Naive thymus-derived CD4-positive, alpha-beta T cell (primary cell): ENCODE measurements around the gene SS18L1. TPM values are rescaled to one million over a fixed set of nuclear protein-coding genes. Genes with fewer than 3 reads are reported as not detected.

Experiments
- ATAC-seq: fragments of 150-1000 bp; cut with Tn5 transposase; 2 replicates; pipeline ENCODE4 v1.10.0; 2021; ENCODE audit warnings: mild to moderate bottlenecking, moderate library complexity
- CTCF ChIA-PET: fragments of 350-600 bp; sonication (Branson Sonifier 250); formaldehyde crosslinking; loops from one replicate; lab custom pipeline; 2021; ENCODE audit warnings: antibody characterized with exemption; lab: Charles Lee
- POLR2A ChIA-PET: fragments of 350-600 bp; sonication (Branson Sonifier 250); formaldehyde crosslinking; loops from one replicate; lab custom pipeline; 2021; ENCODE audit warnings: antibody characterized with exemption, inconsistent platforms; lab: Charles Lee
- DNase-seq, 9 donors: peaks; one replicate each; pipeline versions ENCODE4 v3.0.0 to v3.0.0-alpha.2; 2020 to 2022; ENCODE audit warnings: mixed read lengths in 1 of 9
- H3K27ac ChIP-seq: one replicate; pipeline ENCODE4 v1.7.0; 2013; ENCODE audit warnings: mild to moderate bottlenecking, low read depth, low read length, moderate library complexity
- H3K27me3 ChIP-seq, 2 donors: one replicate each; pipeline ENCODE4 v1.7.0; 2013; ENCODE audit warnings: low read length in 2 of 2, mild to moderate bottlenecking in 2 of 2, moderate library complexity in 2 of 2; ENCODE audit not compliant: control insufficient read depth in 2 of 2, insufficient read depth in 2 of 2
- H3K36me3 ChIP-seq, 3 experiments: 1 replicate in 2 of 3; 2 replicates in 1 of 3; pipeline ENCODE4 v1.7.0; 2013; ENCODE audit warnings: low read length in 3 of 3, mild to moderate bottlenecking in 3 of 3, moderate library complexity in 1 of 3; ENCODE audit not compliant: insufficient read depth in 3 of 3, control insufficient read depth in 2 of 3
- H3K4me1 ChIP-seq, 2 donors: one replicate each; pipeline ENCODE4 v1.7.0; 2013; ENCODE audit warnings: low read length in 2 of 2, mild to moderate bottlenecking in 2 of 2, moderate library complexity in 1 of 2; ENCODE audit not compliant: control insufficient read depth in 2 of 2, insufficient read depth in 2 of 2
- H3K4me3 ChIP-seq: 2 replicates; pipeline ENCODE4 v1.7.0; 2013; ENCODE audit warnings: mild to moderate bottlenecking, low read length
- H3K9me3 ChIP-seq, 3 experiments: 1 replicate in 2 of 3; 2 replicates in 1 of 3; pipeline ENCODE4 v1.7.0; 2013; ENCODE audit warnings: low read length in 3 of 3; ENCODE audit not compliant: control insufficient read depth in 2 of 3
- H3K27ac Mint-ChIP-seq, 9 donors: one replicate each; pipeline ENCODE4 v1.8.0; 2020 to 2022; ENCODE audit warnings: mixed read lengths in 9 of 9, mild to moderate bottlenecking in 8 of 9, moderate library complexity in 5 of 9, inconsistent platforms in 2 of 9
- H3K27me3 Mint-ChIP-seq, 5 donors: one replicate each; pipeline ENCODE4 v1.8.0; 2021 to 2022; ENCODE audit warnings: mixed read lengths in 5 of 5, mild to moderate bottlenecking in 1 of 5
- H3K36me3 Mint-ChIP-seq, 5 donors: one replicate each; pipeline ENCODE4 v1.8.0; 2020 to 2022; ENCODE audit warnings: mixed read lengths in 5 of 5, mild to moderate bottlenecking in 3 of 5, inconsistent platforms in 1 of 5
- H3K4me1 Mint-ChIP-seq, 7 donors: one replicate each; pipeline ENCODE4 v1.8.0; 2020 to 2022; ENCODE audit warnings: mixed read lengths in 7 of 7, mild to moderate bottlenecking in 3 of 7, inconsistent platforms in 1 of 7
- H3K4me3 Mint-ChIP-seq, 10 donors: one replicate each; pipeline ENCODE4 v1.8.0; 2020 to 2022; ENCODE audit warnings: mild to moderate bottlenecking in 10 of 10, mixed read lengths in 10 of 10, moderate library complexity in 6 of 10, inconsistent platforms in 2 of 10
- H3K9me3 Mint-ChIP-seq, 11 donors: one replicate each; pipeline ENCODE4 v1.8.0; 2020 to 2022; ENCODE audit warnings: mixed read lengths in 11 of 11, mild to moderate bottlenecking in 4 of 11, inconsistent platforms in 1 of 11, moderate library complexity in 1 of 11
- intact Hi-C, 2 donors: fragments of 100-400 bp; cut with micrococcal nuclease; formaldehyde crosslinking; loops; one replicate each; pipeline ENCODE4 v1.15.1; 2023
- polyA plus RNA-seq, 2 donors: library from polyadenylated mRNA; unstranded; fragments of 300-500 nt; fragmentation: Illumina TruSeq; gene quantifications; one replicate each; pipeline ENCODE4 v1.2.3, GENCODE V29; 2021
- total RNA-seq, 6 experiments: library from RNA in 5 of 6; stranded (reverse) in 5 of 6; gene quantifications; 1 replicate in 5 of 6; 2 replicates in 1 of 6; pipeline ENCODE4 v1.2.3 and lab custom pipeline; 2021 to 2026

SS18L1 gene
- total and polyA plus RNA-seq, 7 experiments from 2014 or later = 0.47 to 26.7 (median 22.4) TPM

- intact Hi-C loops = loop anchor here (1.0 to 5.0 kb wide), 10 partner anchors 14 to 245 kb away; partner anchors contain the start of genes ADRM1 (in 2 of the 2), LSM14B (in 2 of the 2), OSBPL2 (in 2 of the 2) and RPS21 (in 1 of the 2)
- Histone ChIP-seq H3K4me3 (peak overlapping the region; percentile 62), H3K27me3 (no peaks in the 10 kb centered on the region), H3K4me1 (peaks cover 28 to 36% of the 10 kb centered on the region in 2 donors), H3K36me3 (peaks cover 27 to 32% (median 29%) of the 10 kb centered on the region in 3 experiments), H3K9me3 (no peaks in the 10 kb centered on the region), H3K27ac (peak overlapping the region; percentile 75)
- Mint-ChIP-seq H3K36me3 (peaks cover 8 to 31% (median 20%) of the 10 kb centered on the region in 5 donors), H3K9me3 (no peaks in the 10 kb centered on the region), H3K27ac (peak overlapping the region; percentile 80 to 97 (median 93)), H3K27me3 (no peaks in the 10 kb centered on the region), H3K4me1 (peaks cover 39 to 68% (median 61%) of the 10 kb centered on the region in 7 donors), H3K4me3 (peak overlapping the region; percentile 89 to 98 (median 92))
- ATAC-seq (peak; percentile 16), DNase-seq (no peak)
- ChIA-PET CTCF (interaction anchor here (0.5 to 2.0 kb wide), 5 partner anchors 9 to 132 kb away, joined by 3 to 6 read pairs (median 4); partner anchors contain the start of gene LSM14B), POLR2A (interaction anchor here (0.8 to 5.6 kb wide), 11 partner anchors 17 to 1476 kb away, joined by 3 to 58 read pairs (median 5); partner anchors contain the start of genes ADRM1, LSM14B, OSBPL2 and TAF4)
Observed at GRCh38 chr20:62142252-62143080, 1.1 kb upstream of the SS18L1 start.

- H3K27ac Mint-ChIP-seq = peak overlapping the region; percentile 74 to 91 (median 87)
- H3K27ac ChIP-seq = peak overlapping the region; percentile 75
- peak overlapping the region; percentile 69 to 93 (median 88) for H3K4me3 Mint-ChIP-seq
- H3K27me3 ChIP-seq = no peaks in the 10 kb centered on the region
- peaks cover 0 to 17% (median 7%) of the 10 kb centered on the region in 5 donors for H3K36me3 Mint-ChIP-seq
- no peaks in the 10 kb centered on the region for H3K27me3 Mint-ChIP-seq
- intact Hi-C loops = loop anchor here (1.0 to 5.0 kb wide), 10 partner anchors 13 to 243 kb away; partner anchors contain the start of genes ADRM1 (in 2 of the 2), LSM14B (in 2 of the 2), OSBPL2 (in 2 of the 2) and RPS21 (in 1 of the 2)
- peak in 8 of 9 donors; percentile 25 to 73 (median 40) for DNase-seq
- ChIA-PET CTCF (interaction anchor here (1.4 kb wide), 1 partner anchor 133 kb away, joined by 3 read pairs; no protein-coding TSS in a partner anchor), POLR2A (interaction anchor here (1.2 to 5.6 kb wide), 6 partner anchors 10 to 94 kb away, joined by 4 to 58 read pairs (median 6); partner anchors contain the start of genes LSM14B, OSBPL2 and TAF4)
- H3K9me3 Mint-ChIP-seq = no peaks in the 10 kb centered on the region
- H3K4me3 ChIP-seq = peak overlapping the region; percentile 65
- no peaks in the 10 kb centered on the region for H3K9me3 ChIP-seq
- H3K4me1 ChIP-seq = peaks cover 28 to 36% of the 10 kb centered on the region in 2 donors
- peaks cover 12 to 16% (median 15%) of the 10 kb centered on the region in 3 experiments for H3K36me3 ChIP-seq
- H3K4me1 Mint-ChIP-seq = peaks cover 37 to 63% (median 56%) of the 10 kb centered on the region in 7 donors
- peak; percentile 16 for ATAC-seq
Observed at GRCh38 chr20:62143957-62144825, 622 bp downstream of the SS18L1 start.

- DNase-seq = no peak
- ChIA-PET POLR2A (interaction anchor here (0.5 to 5.6 kb wide), 3 partner anchors 23 to 79 kb away, joined by 3 to 58 read pairs (median 43); partner anchors contain the start of genes LSM14B and TAF4), CTCF (interaction anchor here (1.0 kb wide), 1 partner anchor 119 kb away, joined by 4 read pairs; no protein-coding TSS in a partner anchor)
- H3K4me3 Mint-ChIP-seq = peak overlapping the region; percentile 13 to 93 (median 88)
- no peaks in the 10 kb centered on the region for H3K27me3 Mint-ChIP-seq
- Histone ChIP-seq H3K27me3 (no peaks in the 10 kb centered on the region), H3K4me3 (no peak overlapping the region), H3K4me1 (peaks cover 21 to 34% of the 10 kb centered on the region in 2 donors), H3K27ac (no peak overlapping the region), H3K36me3 (peaks cover 0 to 2% (median under 1%) of the 10 kb centered on the region in 3 experiments), H3K9me3 (no peaks in the 10 kb centered on the region)
- intact Hi-C loops = no loop called here
- peak overlapping the region in 4 of 9 donors; percentile 24 to 80 (median 40) for H3K27ac Mint-ChIP-seq
- H3K36me3 Mint-ChIP-seq = peaks cover 0 to 17% (median 3%) of the 10 kb centered on the region in 5 donors
- H3K4me1 Mint-ChIP-seq = peaks cover 35 to 66% (median 61%) of the 10 kb centered on the region in 7 donors
- ATAC-seq = no peak
- H3K9me3 Mint-ChIP-seq = no peaks in the 10 kb centered on the region
Observed at GRCh38 chr20:62145688-62146018, 2.1 kb downstream of the SS18L1 start.

- DNase-seq (no peak), ATAC-seq (no peak)
- Histone ChIP-seq H3K4me1 (peaks cover 16 to 28% of the 10 kb centered on the region in 2 donors), H3K27me3 (no peaks in the 10 kb centered on the region), H3K36me3 (no peaks in the 10 kb centered on the region), H3K4me3 (no peak overlapping the region), H3K27ac (no peak overlapping the region), H3K9me3 (no peaks in the 10 kb centered on the region)
- H3K27me3 Mint-ChIP-seq = no peaks in the 10 kb centered on the region
- POLR2A ChIA-PET = interaction anchor here (5.6 kb wide), 1 partner anchor 24 kb away, joined by 58 read pairs; the partner anchor contains the start of gene LSM14B
- peak overlapping the region in 2 of 9 donors; percentile 52 to 80 for H3K27ac Mint-ChIP-seq
- peak overlapping the region in 6 of 10 donors; percentile 9 to 89 (median 86) for H3K4me3 Mint-ChIP-seq
- peaks cover 0 to 15% (median 0%) of the 10 kb centered on the region in 5 donors for H3K36me3 Mint-ChIP-seq
- intact Hi-C loops = no loop called here
- CTCF ChIA-PET = no interaction called here
- peaks cover 33 to 61% (median 56%) of the 10 kb centered on the region in 7 donors for H3K4me1 Mint-ChIP-seq
- no peaks in the 10 kb centered on the region for H3K9me3 Mint-ChIP-seq
Observed at GRCh38 chr20:62146019-62146755, 2.6 kb downstream of the SS18L1 start.

- Histone ChIP-seq H3K27me3 (no peaks in the 10 kb centered on the region), H3K36me3 (peaks cover 0 to 3% (median 0%) of the 10 kb centered on the region in 3 experiments), H3K4me3 (no peak overlapping the region), H3K27ac (no peak overlapping the region), H3K4me1 (peaks cover 6 to 19% of the 10 kb centered on the region in 2 donors), H3K9me3 (no peaks in the 10 kb centered on the region)
- H3K27ac Mint-ChIP-seq = no peak overlapping the region
- H3K4me3 Mint-ChIP-seq = no peak overlapping the region
- peaks cover 24 to 54% (median 47%) of the 10 kb centered on the region in 7 donors for H3K4me1 Mint-ChIP-seq
- no peak for ATAC-seq
- H3K36me3 Mint-ChIP-seq = peaks cover 0 to 15% (median 0%) of the 10 kb centered on the region in 5 donors
- DNase-seq = no peak
- H3K27me3 Mint-ChIP-seq = no peaks in the 10 kb centered on the region
- ChIA-PET CTCF (no interaction called here), POLR2A (no interaction called here)
- intact Hi-C loops = no loop called here
- H3K9me3 Mint-ChIP-seq = no peaks in the 10 kb centered on the region
Observed at GRCh38 chr20:62147125-62147524, 3.6 kb downstream of the SS18L1 start.
